Hepatocyte (in vitro differentiated cells): ENCODE measurements around the gene STRAP. TPM values are rescaled to one million over a fixed set of nuclear protein-coding genes. Genes with fewer than 3 reads are reported as not detected.
"Not testable (repeated sequence)": the region's sequence is repeated elsewhere in the genome, so short reads cannot be mapped to it uniquely, and the experiment has no call there.

Source experiments
- DNase-seq: peaks from one replicate; pipeline ENCODE4 v3.0.0-alpha.2; 2016; ENCODE audit warnings: low spot score
- H2AFZ ChIP-seq: fragments of 200-600 bp; sonication (generic); 2 replicates; pipeline ENCODE4 v1.6.0; 2016; ENCODE audit warnings: antibody characterized with exemption, mild to moderate bottlenecking
- H3K27ac ChIP-seq: fragments of 200-600 bp; sonication (generic); 2 replicates; pipeline ENCODE4 v1.5.1; 2016; ENCODE audit warnings: mild to moderate bottlenecking
- H3K27me3 ChIP-seq: fragments of 200-600 bp; sonication (generic); 2 replicates; pipeline ENCODE4 v1.6.1; 2016
- H3K36me3 ChIP-seq: fragments of 200-600 bp; sonication (generic); replicated peaks from 2 replicates; pipeline ENCODE4 v1.5.1; 2016; ENCODE audit warnings: low read depth; ENCODE audit not compliant: insufficient read depth
- H3K4me1 ChIP-seq: fragments of 200-600 bp; sonication (generic); 2 replicates; pipeline ENCODE4 v1.5.1; 2016; ENCODE audit warnings: mild to moderate bottlenecking, moderate library complexity; ENCODE audit not compliant: insufficient read depth
- H3K4me2 ChIP-seq: fragments of 200-600 bp; sonication (generic); 2 replicates; pipeline ENCODE4 v1.6.0; 2016
- H3K4me3 ChIP-seq: fragments of 200-600 bp; sonication (generic); 2 replicates; pipeline ENCODE4 v1.5.1; 2016; ENCODE audit warnings: mild to moderate bottlenecking
- H3K79me2 ChIP-seq: fragments of 200-600 bp; sonication (generic); 2 replicates; pipeline ENCODE4 v1.6.0; 2017; ENCODE audit warnings: mild to moderate bottlenecking
- H3K9me2 ChIP-seq: fragments of 200-600 bp; sonication (generic); replicated peaks from 2 replicates; pipeline ENCODE4 v1.6.0; 2017; ENCODE audit warnings: mild to moderate bottlenecking; ENCODE audit not compliant: insufficient read depth
- H3K9me3 ChIP-seq: fragments of 200-600 bp; sonication (generic); 2 replicates; pipeline ENCODE4 v1.5.1; 2016; ENCODE audit warnings: low read depth, mild to moderate bottlenecking
- H4K20me1 ChIP-seq: fragments of 200-600 bp; sonication (generic); 2 replicates; pipeline ENCODE4 v1.6.0; 2016; ENCODE audit warnings: mild to moderate bottlenecking; ENCODE audit not compliant: insufficient read depth, poor library complexity, severe bottlenecking
- CTCF ChIP-seq: fragments of 200-600 bp; sonication (generic); IDR thresholded peaks from 2 replicates; pipeline ENCODE4 v1.5.1; 2016; ENCODE audit warnings: antibody characterized with exemption, mild to moderate bottlenecking; ENCODE audit not compliant: poor library complexity
- EZH2 ChIP-seq: fragments of 200-600 bp; sonication (generic); IDR thresholded peaks from 2 replicates; pipeline ENCODE4 v1.6.1; 2016; ENCODE audit warnings: antibody characterized with exemption, mild to moderate bottlenecking, borderline replicate concordance
- EZH2phosphoT487 ChIP-seq: fragments of 200-600 bp; sonication (generic); IDR thresholded peaks from one replicate; pipeline ENCODE4 v1.6.1; 2018; ENCODE audit warnings: antibody characterized with exemption, mild to moderate bottlenecking, low read depth, moderate library complexity; ENCODE audit not compliant: unreplicated experiment, severe bottlenecking
- WGBS: methylation state at CpG from one replicate; pipeline ENCODE4 v1.1.6; 2016; ENCODE audit warnings: low lambda C conversion rate; ENCODE audit errors: missing lambda C conversion rate; 5-methylcytosine and 5-hydroxymethylcytosine counted together
- polyA plus RNA-seq: library from polyadenylated mRNA; unstranded; fragments of >200 nt; fragmentation: Nextera tagmentation; extraction: Ambion mirVana; gene quantifications from 2 replicates; pipeline ENCODE4 v1.2.1, GENCODE V29; 2016
- total RNA-seq: library from RNA; depleted of rRNA; stranded (reverse); fragments of >200 nt; gene quantifications from 2 replicates; pipeline ENCODE4 v1.2.3, GENCODE V29; 2014

The STRAP gene
- total and polyA plus RNA-seq, 2 experiments from 2014 or later, result 154 to 202 TPM

- no peak for TF ChIP-seq EZH2
- no peak for TF ChIP-seq CTCF
- no peak for TF ChIP-seq EZH2phosphoT487
- no peaks in the 10 kb centered on the region for H3K27me3 ChIP-seq
- no peak for DNase-seq
- no peak overlapping the region for H3K4me3 ChIP-seq
- H3K4me1 ChIP-seq, result no peaks in the 10 kb centered on the region
- no peak overlapping the region for H2AFZ ChIP-seq
- no peak overlapping the region for H3K27ac ChIP-seq
- no peaks in the 10 kb centered on the region for H3K36me3 ChIP-seq
- no peaks in the 10 kb centered on the region for H3K9me2 ChIP-seq
- H3K9me3 ChIP-seq, result no peaks in the 10 kb centered on the region
- H4K20me1 ChIP-seq, result no peaks in the 10 kb centered on the region
- H3K4me2 ChIP-seq, result no peak overlapping the region
- WGBS, result 90% methylated on average over 6 of the region's 6 CpGs
- H3K79me2 ChIP-seq, result no peaks in the 10 kb centered on the region
Measured at GRCh38 chr12:15863984-15864383, 18.2 kb upstream of the STRAP start.

GRCh38 chr12:15868186-15868585, 14.0 kb upstream of the STRAP start:
- no peaks in the 10 kb centered on the region for H3K79me2 ChIP-seq
- no peak overlapping the region for H3K27ac ChIP-seq
- TF ChIP-seq EZH2, result no peak
- no peak for TF ChIP-seq CTCF
- no peak for TF ChIP-seq EZH2phosphoT487
- no peak for DNase-seq
- no peaks in the 10 kb centered on the region for H3K9me3 ChIP-seq
- H3K4me1 ChIP-seq, result no peaks in the 10 kb centered on the region
- H3K27me3 ChIP-seq, result no peaks in the 10 kb centered on the region
- no peak overlapping the region for H3K4me3 ChIP-seq
- H2AFZ ChIP-seq, result no peak overlapping the region
- no peaks in the 10 kb centered on the region for H4K20me1 ChIP-seq
- H3K9me2 ChIP-seq, result no peaks in the 10 kb centered on the region
- H3K36me3 ChIP-seq, result no peaks in the 10 kb centered on the region
- 96% methylated on average over 3 of the region's 3 CpGs for WGBS
- H3K4me2 ChIP-seq, result no peak overlapping the region

GRCh38 chr12:15873556-15873955, 8.6 kb upstream of the STRAP start:
- Histone ChIP-seq H3K4me3 (no peak overlapping the region), H3K9me2 (no peaks in the 10 kb centered on the region), H3K4me2 (no peak overlapping the region), H3K4me1 (no peaks in the 10 kb centered on the region), H3K79me2 (no peaks in the 10 kb centered on the region), H4K20me1 (no peaks in the 10 kb centered on the region), H3K27ac (no peak overlapping the region), H2AFZ (no peak overlapping the region), H3K9me3 (no peaks in the 10 kb centered on the region), H3K36me3 (no peaks in the 10 kb centered on the region), H3K27me3 (no peaks in the 10 kb centered on the region)
- no peak for DNase-seq
- 98% methylated on average over 4 of the region's 4 CpGs for WGBS
- TF ChIP-seq CTCF, result no peak
- TF ChIP-seq EZH2phosphoT487, result no peak
- TF ChIP-seq EZH2, result no peak

- H3K27me3 ChIP-seq, H3K27ac ChIP-seq, H3K79me2 ChIP-seq, H3K9me3 ChIP-seq, H3K9me2 ChIP-seq, H4K20me1 ChIP-seq, H3K4me2 ChIP-seq, H3K4me3 ChIP-seq, H2AFZ ChIP-seq, DNase-seq, H3K36me3 ChIP-seq, H3K4me1 ChIP-seq: not testable (repeated sequence)
- over 99% methylated on average over 20 of the region's 20 CpGs for WGBS
Measured at GRCh38 chr12:15874556-15875145, 7.5 kb upstream of the STRAP start.
